HG03460 (cell line): ENCODE results near the gene CUTA.
"Not testable (repeated sequence)": the region's sequence is repeated elsewhere in the genome, so short reads cannot be mapped to it uniquely, and the experiment has no call there.

Experiments
- ATAC-seq: cut with Tn5 transposase; IDR thresholded peaks from one replicate; pipeline ENCODE4 v1.9.1; 2021; ENCODE audit not compliant: unreplicated experiment

The CUTA gene

DNA sequence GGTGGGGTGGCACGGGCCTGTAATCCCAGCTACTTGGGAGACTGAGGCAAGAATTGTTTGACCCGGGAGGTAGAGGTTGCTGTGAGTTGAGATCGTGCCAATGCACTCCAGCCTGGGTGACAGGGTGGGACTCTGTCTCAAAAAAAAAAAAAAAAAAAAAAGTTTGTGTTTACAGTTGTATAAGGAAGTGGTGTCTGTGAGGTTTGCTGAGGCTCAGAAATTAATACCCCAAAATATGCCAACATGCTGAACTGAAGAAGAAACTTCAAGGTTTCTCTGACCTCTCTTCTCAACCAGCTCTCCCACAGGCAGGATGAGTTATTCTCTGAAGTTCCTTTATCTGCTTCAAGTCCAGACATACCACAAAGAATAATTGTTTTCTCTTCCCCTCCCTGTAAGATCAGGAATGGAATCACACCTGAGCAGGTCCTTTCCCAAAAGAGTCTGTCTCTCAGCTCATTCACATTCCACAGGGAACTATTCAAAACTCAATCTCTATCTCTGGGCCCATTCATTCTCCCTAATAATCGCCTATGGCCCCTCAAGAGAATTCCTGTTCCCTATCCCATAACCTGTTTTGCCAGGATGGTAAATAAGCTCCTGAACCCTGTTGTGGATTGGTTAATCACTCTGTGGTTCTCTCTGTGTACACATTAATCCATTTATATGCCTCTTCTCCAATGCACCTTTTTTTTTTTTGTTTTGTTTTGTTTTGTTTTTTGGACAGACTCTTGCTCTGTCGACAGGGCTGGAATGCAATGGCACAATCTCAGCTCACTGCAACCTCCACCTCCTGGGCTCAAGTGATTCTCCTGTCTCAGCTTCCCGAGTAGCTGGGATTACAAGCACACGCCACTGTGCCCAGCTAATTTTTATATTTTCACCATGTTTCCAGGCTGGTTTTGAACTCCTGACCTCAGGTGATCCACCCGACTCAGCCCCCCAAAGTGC lies 43.7 kb downstream of the CUTA start:
- ATAC-seq: no peak

DNA sequence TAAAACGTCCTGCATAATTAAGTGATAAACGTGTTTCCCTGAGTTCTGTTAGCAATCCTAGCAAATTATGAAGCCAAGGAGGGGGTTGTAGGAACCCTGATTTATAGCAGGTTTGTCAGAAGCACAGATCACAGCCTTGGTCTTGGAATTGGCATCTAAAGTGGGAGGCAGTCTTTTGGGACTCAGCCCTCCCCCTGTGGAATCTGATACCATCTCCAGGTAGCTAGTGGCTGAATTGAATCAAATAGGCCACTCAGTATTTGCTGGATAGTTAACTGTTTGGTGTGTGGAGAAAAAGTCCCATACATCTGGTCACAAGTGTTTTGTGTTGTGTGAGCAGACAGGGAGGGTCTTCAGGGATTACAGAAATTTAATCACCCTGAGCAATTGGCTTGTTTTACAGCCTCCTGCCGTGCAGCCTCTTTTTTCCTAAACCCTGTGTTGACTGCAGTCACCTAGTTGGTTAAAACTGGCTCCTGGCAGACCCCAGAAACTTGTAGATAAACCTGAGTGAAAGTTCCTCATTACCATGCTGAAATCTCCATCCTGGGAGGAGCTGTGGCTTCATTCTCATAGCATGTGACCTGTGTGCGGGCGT lies 45.3 kb downstream of the CUTA start:
- no peak for ATAC-seq

DNA sequence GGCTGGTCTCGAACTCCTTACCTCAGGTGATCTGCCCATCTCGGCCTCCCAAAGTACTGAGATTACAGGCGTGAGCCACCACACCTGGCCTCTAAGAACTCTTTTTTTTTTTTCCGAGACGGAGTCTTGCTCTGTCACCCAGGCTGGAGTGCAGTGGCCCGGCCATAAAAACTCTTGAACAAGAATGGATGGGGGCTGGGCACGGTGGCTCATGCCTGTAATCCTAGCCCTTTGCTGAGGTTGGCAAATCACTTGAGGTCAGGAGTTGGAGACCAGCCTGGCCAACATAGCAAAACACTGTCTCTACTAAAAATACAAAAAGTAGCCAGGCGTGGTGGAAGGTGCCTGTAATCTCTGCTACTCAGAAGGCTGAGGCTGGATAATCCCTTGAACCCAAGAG lies 46.0 kb downstream of the CUTA start:
- ATAC-seq: not testable (repeated sequence)

DNA sequence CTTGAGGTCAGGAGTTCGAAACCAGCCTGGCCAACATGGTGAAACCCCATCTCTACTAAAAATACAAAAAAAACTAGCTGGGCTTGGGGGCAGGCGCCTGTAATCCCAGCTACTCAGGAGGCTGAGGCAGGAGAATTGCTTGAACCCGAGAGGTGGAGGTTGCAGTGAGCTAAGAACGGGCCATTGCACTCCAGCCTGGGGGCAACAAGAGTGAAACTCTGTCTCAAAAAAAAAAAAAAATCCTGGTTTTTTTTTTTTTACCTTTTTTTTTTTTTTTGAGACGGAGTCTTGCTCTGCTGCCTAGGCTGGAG lies 50.2 kb downstream of the CUTA start:
- ATAC-seq: not testable (repeated sequence)

DNA sequence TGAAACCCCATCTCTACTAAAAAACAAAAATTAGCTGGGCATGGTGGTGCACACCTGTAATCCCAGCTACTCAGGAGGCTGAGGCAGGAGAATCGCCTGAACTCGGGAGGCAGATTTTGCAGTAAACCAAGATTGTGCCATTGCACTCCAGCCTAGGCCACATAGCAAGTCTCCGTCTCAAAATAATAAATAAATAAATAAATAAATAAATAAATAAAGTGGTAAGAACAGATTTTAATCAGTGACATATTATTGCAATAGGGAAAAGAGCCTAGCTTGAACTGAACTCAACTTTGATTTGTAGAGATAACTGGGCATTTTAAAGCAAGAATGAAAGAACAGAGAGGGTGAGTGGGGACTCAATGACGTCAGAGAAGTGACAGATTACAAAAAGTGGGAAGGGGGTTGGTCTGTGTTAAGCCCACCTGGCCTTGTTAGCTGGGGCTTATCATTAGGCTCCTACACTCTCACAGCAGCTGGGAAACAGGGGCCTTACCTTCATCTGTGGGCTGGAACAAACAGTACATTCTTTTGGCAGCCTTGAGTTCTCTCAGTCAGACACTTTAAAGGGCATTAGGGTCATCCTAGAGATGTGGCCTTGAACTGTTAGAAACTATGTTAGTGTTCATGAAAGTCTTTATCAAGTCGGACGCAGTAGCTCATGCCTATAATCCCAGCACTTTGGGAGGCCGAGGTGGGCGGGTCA lies 50.7 kb downstream of the CUTA start:
- ATAC-seq: no peak
